ENCODE data around the gene SLC12A4.

GRCh38 chr16:67915831-67916723, 52.4 kb downstream of the SLC12A4 start:
- TF ChIP-seq, protein P1, sequence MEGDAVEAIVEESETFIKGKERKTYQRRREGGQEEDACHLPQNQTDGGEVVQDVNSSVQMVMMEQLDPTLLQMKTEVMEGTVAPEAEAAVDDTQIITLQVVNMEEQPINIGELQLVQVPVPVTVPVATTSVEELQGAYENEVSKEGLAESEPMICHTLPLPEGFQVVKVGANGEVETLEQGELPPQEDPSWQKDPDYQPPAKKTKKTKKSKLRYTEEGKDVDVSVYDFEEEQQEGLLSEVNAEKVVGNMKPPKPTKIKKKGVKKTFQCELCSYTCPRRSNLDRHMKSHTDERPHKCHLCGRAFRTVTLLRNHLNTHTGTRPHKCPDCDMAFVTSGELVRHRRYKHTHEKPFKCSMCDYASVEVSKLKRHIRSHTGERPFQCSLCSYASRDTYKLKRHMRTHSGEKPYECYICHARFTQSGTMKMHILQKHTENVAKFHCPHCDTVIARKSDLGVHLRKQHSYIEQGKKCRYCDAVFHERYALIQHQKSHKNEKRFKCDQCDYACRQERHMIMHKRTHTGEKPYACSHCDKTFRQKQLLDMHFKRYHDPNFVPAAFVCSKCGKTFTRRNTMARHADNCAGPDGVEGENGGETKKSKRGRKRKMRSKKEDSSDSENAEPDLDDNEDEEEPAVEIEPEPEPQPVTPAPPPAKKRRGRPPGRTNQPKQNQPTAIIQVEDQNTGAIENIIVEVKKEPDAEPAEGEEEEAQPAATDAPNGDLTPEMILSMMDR (IDR thresholded peaks at IDR 0.05): no peak
- no peak for TF ChIP-seq POLR2A (IDR thresholded peaks at IDR 0.05; ENCODE audit: low read depth)
